ENCODE results near the gene ATG16L2.
A peak's percentile ranks its signal among the peaks of the same experiment; 100 is the strongest.
"Not testable (repeated sequence)": the region's sequence is repeated elsewhere in the genome, so short reads cannot be mapped to it uniquely, and the experiment has no call there.

Gene ATG16L2

GRCh38 chr11:72780296-72781062 is 33.7 kb upstream of the ATG16L2 start:
- no peak for DNase-seq (ENCODE audit: low read depth)

- DNase-seq (ENCODE audit: low read depth): no peak
These were observed 33.2 kb upstream of the ATG16L2 start for GRCh38 chr11:72781063-72781312.

GRCh38 chr11:72781313-72782080 is 32.7 kb upstream of the ATG16L2 start:
- peak; percentile 23 for DNase-seq (ENCODE audit: low read depth)

GRCh38 chr11:72782081-72782920 is 31.9 kb upstream of the ATG16L2 start:
- no peak for DNase-seq (ENCODE audit: low read depth)

GRCh38 chr11:72783144-72783905 is 30.9 kb upstream of the ATG16L2 start:
- DNase-seq (ENCODE audit: low read depth): no peak

- DNase-seq (ENCODE audit: low read depth): no peak
These were observed 29.5 kb upstream of the ATG16L2 start for GRCh38 chr11:72784662-72785061.

- no peak for DNase-seq (ENCODE audit: low read depth)
These were observed 27.7 kb upstream of the ATG16L2 start for GRCh38 chr11:72786305-72787215.

GRCh38 chr11:72787216-72788104 is 26.8 kb upstream of the ATG16L2 start:
- no peak for DNase-seq (ENCODE audit: low read depth)

GRCh38 chr11:72788241-72788640 is 26.0 kb upstream of the ATG16L2 start:
- DNase-seq (ENCODE audit: low read depth): no peak

- DNase-seq (ENCODE audit: low read depth): no peak
These were observed 24.6 kb upstream of the ATG16L2 start for GRCh38 chr11:72789493-72790131.

GRCh38 chr11:72791228-72791627 is 23.0 kb upstream of the ATG16L2 start:
- DNase-seq (ENCODE audit: low read depth): not testable (repeated sequence)

- no peak for DNase-seq (ENCODE audit: low read depth)
These were observed 21.7 kb upstream of the ATG16L2 start for GRCh38 chr11:72792437-72793021.

GRCh38 chr11:72793076-72793424 is 21.2 kb upstream of the ATG16L2 start:
- no peak for DNase-seq (ENCODE audit: low read depth)

GRCh38 chr11:72793425-72794367 is 20.5 kb upstream of the ATG16L2 start, which contains the start of gene STARD10:
TSS of gene STARD10 (minus strand) at chr11:72794047. CDS start at chr11:72781181, 12,866 bp downstream.
- DNase-seq (ENCODE audit: low read depth): peak; percentile 85

GRCh38 chr11:72798361-72798760 is 15.8 kb upstream of the ATG16L2 start:
- DNase-seq (ENCODE audit: low read depth): no peak

- no peak for DNase-seq (ENCODE audit: low read depth)
These were observed 14.8 kb upstream of the ATG16L2 start for GRCh38 chr11:72799441-72799840.

- no peak for DNase-seq (ENCODE audit: low read depth)
These were observed 11.4 kb upstream of the ATG16L2 start for GRCh38 chr11:72802822-72803221.

GRCh38 chr11:72805216-72805615 is 9.0 kb upstream of the ATG16L2 start:
- no peak for DNase-seq (ENCODE audit: low read depth)
